NOMO-1 treated with DMSO at 0.1 percent for 48 hours (cell line): ENCODE measurements around the gene SCAMP2.
A peak's percentile ranks its signal among the peaks of the same experiment; 100 is the strongest.
"Not testable (repeated sequence)": the region's sequence is repeated elsewhere in the genome, so short reads cannot be mapped to it uniquely, and the experiment has no call there.

ENCODE experiments used
- DNase-seq: peaks from one replicate; lab custom pipeline; 2025; ENCODE audit not compliant: unreplicated experiment; lab: John Stamatoyannopoulos, UW

Gene SCAMP2

GRCh38 chr15:74891469-74891868, 18.3 kb upstream of the SCAMP2 start:
- no peak for DNase-seq

DNA sequence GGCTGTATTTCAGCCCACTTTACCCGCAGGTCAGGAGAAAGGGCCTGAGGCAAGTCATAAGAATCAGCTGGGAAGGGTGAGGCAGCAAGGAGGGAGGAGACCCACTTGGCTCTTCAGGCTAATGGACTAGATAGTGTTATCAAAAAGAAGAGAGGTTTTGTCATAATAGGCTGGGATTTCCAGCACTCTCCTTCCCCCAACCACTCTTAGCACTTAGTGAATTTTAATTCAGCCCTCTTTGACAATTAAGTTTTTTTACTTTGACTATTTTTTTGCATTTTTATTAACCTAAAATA, 17.4 kb upstream of the SCAMP2 start:
- DNase-seq, result no peak

GRCh38 chr15:74889883-74890664, 16.9 kb upstream of the SCAMP2 start, which contains the start of gene MPI:
MPI (plus strand) TSS chr15:74890042; CDS start chr15:74890074, 32 bp downstream.
- DNase-seq, result peak; percentile 75

DNA sequence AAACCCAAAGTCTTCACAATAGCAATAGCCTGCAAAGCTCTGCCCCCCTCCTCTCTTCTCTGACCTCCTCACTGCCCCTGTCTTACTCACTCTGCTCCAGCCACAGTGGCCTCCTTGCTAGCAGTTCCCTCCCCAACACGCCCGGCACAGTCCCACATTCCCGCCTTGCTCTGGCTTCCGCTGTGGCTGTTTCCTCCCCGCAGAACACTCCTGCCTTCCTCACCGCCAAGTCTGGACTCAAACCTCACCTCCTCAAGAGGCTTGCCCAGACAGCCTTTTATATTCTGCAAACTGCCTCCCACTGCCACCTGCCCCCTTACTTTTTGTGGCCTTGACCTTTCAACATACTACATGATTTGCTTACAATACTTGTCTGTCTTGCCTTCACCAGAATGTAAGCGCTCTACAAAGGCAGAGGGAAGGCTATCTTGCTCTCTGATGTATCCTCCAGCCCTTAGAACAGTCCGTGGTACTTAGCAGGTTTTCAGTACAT, 16.3 kb upstream of the SCAMP2 start:
- no peak for DNase-seq

DNA sequence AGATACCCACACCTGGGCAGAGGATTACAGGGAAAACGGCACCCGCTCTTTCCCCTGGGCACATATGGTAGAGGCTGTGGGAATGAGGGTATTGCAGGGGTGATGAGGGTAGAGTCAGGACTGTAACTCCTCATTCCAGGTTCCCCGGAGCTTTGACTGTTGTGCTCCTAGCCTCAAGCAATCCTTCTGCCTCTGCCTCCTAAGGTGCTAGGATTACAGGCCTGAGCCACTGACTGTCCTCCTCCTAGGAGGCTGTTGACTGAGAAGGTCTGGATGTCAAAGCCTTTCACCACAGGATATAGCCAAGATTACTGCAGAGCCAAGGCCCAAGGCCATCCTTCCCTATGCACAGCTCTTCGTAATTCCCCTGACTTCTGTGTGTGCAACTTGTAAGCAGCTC, 15.6 kb upstream of the SCAMP2 start:
- no peak for DNase-seq

- not testable (repeated sequence) for DNase-seq
Measured at GRCh38 chr15:74887537-74888193, 14.5 kb upstream of the SCAMP2 start.

DNA sequence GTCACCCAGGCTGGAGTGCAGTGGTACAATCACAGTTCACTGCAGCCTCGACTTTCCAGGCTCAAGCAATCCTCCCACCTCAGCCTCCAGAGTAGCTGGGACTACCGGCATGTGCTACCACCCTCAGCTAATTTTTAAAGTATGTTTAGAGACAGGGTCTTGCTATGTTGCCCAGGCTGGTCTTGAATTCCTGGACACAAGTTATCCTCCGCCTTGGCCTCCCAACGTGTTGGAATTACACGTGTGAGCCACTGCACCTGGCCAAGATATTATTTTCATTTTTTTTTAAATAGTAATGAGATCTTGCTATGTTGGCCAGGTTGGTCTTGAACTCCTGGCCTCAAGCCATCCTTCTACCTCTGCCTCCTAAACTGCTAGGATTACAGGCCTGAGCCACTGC, 12.3 kb upstream of the SCAMP2 start:
- DNase-seq, result no peak

DNA sequence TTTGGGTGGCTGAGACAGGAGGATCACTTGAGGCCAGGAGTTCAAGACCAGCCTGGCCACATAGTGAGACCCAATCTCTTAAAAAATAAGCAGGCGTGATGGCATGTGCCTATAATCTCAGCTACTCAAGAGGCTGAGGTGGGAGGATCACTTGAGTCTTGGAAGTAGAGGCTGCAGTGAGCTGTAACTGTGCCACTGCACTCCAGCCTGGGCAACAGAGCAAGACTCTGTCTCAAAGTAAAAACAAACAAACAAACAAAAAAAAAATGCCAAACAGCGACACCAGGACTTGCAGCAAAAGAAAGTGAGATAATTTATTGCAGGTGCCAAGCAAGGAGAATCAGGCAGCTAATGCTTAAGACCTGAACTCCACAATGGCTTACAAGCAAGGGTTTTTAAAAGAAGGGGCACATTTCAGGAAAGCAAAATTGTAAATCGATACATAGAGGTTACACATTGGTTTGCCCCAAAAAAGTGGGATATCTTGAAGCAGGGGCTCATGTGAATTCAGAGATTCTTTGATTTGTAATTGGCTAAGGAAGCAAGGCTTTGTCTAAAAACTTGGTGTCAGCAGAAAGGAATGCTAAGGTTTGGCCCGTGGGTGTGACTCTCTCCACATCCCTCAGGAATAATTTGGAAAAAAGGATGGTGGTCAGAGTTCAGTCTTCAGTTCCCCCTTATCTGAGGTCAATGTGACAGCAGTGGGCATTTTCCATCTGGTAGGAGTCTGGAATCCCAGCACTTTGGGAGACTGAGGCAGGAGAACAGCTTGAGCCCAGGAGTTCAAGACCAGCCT, 11.5 kb upstream of the SCAMP2 start:
- DNase-seq, result no peak

- no peak for DNase-seq
Measured at GRCh38 chr15:74882528-74882927, 9.4 kb upstream of the SCAMP2 start.

DNA sequence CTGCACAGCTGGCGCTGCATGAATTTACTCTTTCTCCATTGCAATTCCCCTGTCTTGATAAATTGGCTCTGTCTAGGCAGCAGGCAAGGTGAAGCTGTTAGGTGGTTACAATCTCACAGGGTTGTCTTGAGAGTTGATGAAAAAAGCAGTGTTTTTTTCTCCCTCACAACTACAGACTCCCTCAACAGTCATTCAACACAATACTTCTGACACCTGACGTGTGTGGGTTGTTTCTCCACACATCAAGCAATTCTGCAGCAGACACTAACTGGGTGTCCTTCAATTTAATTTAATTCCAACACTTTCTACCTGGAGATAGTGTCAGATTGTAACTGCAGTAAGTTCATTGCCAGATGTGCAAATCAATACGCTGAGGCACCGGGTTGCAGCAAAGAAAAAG, 5.1 kb upstream of the SCAMP2 start:
- no peak for DNase-seq

DNA sequence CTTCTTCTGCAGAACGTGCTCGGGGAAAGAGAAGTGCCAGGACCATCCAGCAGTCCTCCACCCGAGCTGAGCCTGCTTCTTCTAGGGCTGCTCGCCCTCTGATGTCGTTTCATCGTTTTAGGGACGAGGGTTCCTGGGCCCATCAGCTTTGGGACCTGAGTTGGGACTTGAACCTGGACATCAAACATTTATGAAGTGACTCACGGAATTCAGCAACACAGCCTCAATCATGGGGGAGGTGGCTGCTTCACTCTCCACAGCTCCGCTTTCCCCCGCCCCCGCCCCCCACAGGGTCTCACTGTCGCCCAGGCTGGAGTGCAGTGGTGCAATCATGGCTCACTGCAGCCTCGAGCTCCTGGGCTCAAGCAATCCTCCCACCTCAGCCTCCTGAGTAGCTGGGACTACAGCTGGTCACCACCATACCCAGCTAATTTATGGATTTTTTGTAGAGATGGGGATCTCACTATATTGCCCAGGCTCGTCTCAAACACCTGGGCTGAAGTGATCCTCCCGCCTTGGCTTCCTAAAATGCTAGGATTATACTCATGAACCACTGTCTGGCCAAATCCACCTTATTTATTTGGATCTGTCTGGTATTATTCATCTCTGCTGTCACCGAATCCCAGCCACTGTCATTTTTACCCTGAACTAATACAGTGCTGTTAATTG, 725 bp upstream of the SCAMP2 start:
- DNase-seq, result peak; percentile 40

GRCh38 chr15:74872702-74873035, 496 bp downstream of the SCAMP2 start:
- no peak for DNase-seq

- no peak for DNase-seq
Measured at GRCh38 chr15:74870436-74871215, 2.5 kb downstream of the SCAMP2 start.

- peak; percentile 98 for DNase-seq
Measured at GRCh38 chr15:74869726-74870407, 3.3 kb downstream of the SCAMP2 start.

GRCh38 chr15:74869372-74869725, 3.8 kb downstream of the SCAMP2 start:
- DNase-seq, result no peak

DNA sequence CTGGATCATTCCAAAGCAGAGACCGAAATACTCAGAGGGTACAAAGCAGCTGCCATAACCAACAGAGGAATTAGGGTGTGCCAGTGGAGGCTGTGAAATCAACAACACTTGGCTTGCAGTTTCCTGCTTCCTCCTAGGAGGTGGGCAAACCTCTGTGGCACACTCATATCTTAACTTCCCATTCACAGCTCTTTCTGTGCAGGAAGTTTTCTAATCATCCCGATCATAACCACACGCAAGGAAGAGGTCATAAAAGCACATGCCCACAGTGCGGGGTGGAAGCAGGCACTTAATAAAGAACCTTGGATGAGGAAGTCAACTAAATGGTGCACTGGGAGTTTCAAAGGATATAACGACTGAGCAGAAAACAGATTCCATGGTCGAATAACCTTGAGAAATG, 5.1 kb downstream of the SCAMP2 start:
- DNase-seq, result peak; percentile 51

DNA sequence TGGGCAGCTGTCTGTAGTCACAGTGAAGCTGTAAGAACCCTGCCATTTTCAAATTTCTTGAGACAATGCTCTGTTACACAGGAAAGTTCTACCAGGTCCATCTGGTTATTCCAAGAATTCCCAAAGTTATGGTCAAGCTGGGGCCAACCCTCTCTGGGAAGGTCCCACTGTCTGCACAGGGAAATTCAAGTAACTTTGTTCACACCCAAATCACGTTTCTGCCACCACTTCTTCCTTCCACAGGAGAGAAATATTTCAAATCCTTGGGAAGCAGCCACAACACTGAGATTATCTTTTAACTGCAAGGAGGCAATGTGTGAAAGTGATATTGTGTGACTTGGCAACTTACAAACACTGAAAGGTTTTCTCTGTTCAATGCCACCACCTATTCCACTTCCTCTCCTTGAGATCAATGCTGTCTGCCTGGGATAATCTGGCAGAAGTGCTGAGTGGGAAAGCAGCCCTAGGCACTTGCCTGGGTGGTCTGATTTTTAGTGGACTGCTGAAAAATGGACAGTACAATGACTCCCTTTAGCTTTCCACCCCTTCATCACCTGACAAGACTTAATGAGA, 5.6 kb downstream of the SCAMP2 start:
- no peak for DNase-seq

DNA sequence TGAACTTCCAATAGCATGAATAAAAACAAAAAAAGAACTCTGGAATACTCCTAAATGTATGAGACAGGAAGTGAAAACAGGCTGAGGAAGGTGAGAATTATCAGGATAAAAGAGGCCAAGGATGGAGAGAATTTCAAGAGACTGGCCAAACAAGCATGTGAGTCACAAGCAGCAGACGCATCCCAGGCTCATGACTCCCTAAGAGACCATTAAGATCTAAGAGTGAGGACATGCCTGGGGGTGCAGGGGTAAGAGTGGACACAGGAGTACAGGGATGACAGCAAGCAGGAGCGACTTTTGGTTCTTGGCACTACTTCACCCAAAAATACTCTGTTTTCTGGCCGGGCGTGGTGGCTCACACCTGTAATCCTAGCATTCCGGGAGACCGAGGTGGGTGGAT, 7.1 kb downstream of the SCAMP2 start:
- DNase-seq, result no peak

- DNase-seq, result no peak
Measured at GRCh38 chr15:74865316-74865715, 7.8 kb downstream of the SCAMP2 start.

- DNase-seq, result no peak
Measured at GRCh38 chr15:74864296-74864695, 8.9 kb downstream of the SCAMP2 start.
